GM21529 (cell line): ENCODE data around the gene SAMD11.

Experiments
- ATAC-seq: cut with Tn5 transposase; IDR thresholded peaks from one replicate; pipeline ENCODE4 v1.9.1; 2021; ENCODE audit not compliant: unreplicated experiment

SAMD11 gene

DNA sequence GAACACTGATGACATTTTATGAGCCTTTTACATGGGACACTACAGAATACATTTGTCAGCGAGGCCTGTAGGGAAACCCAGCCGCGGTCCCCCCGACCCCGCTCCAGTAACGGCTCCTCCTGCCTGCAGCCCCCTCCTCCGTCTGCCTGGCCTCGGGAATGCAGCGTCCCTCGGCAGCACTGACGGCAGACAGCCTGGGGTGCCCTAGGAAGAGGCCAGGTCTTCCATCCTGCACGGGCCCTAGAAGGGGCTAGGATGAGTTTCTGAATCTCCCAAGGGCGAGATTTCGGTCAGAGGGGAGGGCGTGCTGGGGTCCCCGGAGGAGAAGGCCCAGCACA is 8.4 kb downstream of the SAMD11 start:
- ATAC-seq = no peak

GRCh38 chr1:932776-933602 is 9.3 kb downstream of the SAMD11 start:
- ATAC-seq = no peak

DNA sequence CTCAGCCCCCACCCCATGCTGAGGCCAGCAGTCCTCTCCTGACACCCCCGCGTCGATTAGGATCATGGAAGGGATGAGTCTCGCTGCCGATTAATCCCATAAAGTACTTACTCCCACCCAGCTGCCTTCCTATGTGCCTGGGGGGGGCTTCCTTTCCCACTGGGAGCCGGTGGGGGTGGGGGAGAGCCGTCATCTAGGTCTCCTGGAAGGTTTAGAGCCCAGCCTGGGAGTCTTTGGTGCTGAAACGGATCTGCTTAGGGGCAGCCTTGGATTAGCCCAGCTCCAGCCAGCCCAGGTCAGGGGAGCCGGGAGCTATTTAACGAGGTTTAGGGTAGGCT is 9.8 kb downstream of the SAMD11 start:
- no peak for ATAC-seq

GRCh38 chr1:934991-935750 is 11.4 kb downstream of the SAMD11 start:
- no peak for ATAC-seq

DNA sequence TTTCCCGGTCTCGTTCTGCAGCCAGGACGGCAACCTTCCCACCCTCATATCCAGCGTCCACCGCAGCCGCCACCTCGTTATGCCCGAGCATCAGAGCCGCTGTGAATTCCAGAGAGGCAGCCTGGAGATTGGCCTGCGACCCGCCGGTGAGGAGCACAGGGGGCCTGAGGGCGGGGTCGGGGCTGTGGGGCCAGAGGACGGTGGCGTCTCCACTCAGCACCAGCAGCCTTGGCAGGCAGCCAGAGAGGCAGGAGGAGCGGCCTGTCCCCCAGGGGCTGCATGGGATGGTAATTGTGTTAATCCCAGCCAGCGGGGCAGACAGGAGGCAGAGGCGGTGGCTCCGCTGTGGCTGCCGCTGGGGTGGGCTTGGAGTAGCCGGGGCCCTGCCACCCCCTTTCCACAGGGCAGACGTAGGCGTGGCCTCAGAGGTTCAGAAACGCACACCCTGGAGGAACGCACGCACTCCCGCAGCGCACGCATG is 12.1 kb downstream of the SAMD11 start:
- ATAC-seq = no peak

DNA sequence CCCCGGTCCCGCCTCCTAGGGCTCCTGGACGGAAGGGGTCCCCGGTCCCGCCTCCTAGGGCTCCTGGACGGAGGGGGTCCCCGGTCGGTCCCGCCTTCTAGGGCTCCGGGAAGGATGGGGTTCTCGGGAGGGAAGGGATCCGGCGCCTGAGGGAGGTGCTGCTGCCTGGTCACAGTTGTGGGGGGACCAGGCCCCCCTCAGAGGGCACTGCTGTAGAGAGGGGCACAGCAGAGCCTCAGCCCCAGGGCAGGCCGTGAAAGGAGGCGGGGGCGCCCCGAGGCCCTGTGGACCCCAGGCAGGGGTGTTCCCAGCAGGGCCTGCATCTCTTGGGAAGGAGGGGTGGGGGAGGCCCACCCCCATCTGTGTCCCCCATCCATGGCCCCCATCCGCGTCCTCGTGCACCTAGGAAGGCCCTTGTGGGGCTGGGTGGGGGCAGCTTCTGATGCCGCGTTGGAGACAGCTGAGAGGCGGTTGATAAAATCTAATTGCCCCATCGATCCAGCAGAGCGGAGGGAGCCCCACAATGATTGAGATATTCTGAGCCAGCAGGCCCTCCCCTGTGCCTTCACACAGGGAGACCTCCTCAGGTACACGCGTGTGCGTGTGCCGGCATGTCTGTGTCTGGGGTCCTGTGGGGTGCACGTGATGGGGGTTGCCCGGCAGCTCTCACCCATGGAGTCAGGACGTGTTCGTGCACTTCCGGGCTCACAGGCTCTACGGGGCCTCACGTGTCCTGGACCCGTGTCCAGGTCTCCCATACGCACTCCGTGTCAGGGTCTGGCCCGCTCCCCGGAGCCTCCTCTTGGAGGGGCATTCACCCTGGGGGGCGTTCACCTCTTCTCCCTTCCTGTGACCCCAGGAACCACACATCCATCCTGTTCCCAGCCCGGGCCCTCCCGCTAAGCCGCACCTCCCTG is 12.9 kb downstream of the SAMD11 start:
- no peak for ATAC-seq

DNA sequence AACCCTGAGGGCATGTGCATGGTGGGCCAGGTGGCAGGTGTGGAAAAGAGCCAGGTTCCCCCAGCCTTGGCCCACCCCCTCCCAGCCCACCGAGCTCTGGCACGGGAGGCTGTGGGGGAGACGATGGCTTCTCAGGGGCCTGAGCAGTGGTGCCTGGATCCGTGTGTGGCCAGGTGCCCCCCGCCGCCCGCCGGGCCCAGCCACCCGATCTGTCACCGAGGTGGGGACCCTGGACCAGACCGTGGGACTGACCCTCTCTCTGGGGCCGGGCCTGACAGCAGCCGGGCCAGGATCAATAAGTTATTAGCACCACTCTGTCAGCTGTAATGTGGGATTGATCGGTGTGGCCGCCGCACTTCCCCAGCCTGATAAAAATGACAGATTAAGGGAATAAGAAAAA is 13.8 kb downstream of the SAMD11 start:
- ATAC-seq = no peak

GRCh38 chr1:938088-938683 is 14.5 kb downstream of the SAMD11 start:
- ATAC-seq = no peak

- ATAC-seq = no peak
Measured at GRCh38 chr1:938711-939489, 15.2 kb downstream of the SAMD11 start.

- no peak for ATAC-seq
Measured at GRCh38 chr1:939511-940106, 15.9 kb downstream of the SAMD11 start.

GRCh38 chr1:940107-941014 is 16.6 kb downstream of the SAMD11 start:
- no peak for ATAC-seq

- no peak for ATAC-seq
Measured at GRCh38 chr1:941015-941587, 17.4 kb downstream of the SAMD11 start.

DNA sequence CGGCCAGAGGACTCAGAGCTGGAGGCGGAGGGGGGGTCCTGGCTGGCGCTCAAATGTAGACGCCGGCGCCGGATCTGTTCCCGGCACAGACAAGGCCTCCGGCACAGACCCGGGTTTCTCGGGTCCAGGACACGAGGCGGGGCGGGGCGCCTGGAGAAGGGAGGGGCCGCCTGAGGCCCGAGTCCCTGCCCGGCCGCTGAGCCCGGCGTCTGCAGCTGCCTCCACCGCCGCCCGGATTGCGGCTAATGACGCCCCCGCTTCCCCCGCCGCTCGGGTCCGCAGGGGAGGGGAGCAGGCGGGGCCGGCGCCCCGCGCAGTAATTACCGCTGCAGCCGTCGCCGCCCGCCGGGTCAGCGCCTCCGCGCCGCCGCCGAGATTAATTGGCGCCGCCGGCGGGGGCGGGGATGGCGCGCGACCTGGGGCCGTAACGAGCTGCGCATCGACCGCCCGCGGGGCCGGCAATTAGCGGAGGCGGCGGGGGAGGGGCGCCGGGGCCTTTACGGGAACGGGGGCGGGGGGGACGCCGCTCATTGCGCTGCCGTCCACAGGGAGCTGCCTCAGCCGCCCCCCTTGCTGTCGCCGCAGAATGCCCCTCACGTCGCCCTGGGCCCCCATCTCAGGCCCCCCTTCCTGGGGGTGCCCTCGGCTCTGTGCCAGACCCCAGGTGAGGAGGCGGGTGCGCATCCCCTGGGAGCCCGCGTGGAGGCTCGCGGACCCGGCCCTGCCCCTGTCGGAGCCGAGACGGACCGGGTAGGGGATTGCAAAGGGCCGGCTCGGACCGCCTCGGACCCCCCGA is 18.1 kb downstream of the SAMD11 start:
- ATAC-seq = no peak

GRCh38 chr1:942411-942821 is 18.7 kb downstream of the SAMD11 start:
- ATAC-seq = no peak

GRCh38 chr1:942864-943533 is 19.3 kb downstream of the SAMD11 start:
- ATAC-seq = no peak

GRCh38 chr1:943545-944340 is 20.0 kb downstream of the SAMD11 start:
- ATAC-seq = no peak
